ENCODE measurements around the gene ARMC9. TPM values are rescaled to one million over a fixed set of nuclear protein-coding genes. Genes with fewer than 3 reads are reported as not detected.

ARMC9 gene
- total and polyA plus RNA-seq, 2 donors (not counting 3 experiments of a cell fraction or from before 2014, with no cell fraction given), result 16.4 to 24.2 TPM

GRCh38 chr2:231222318-231223000, 24.0 kb downstream of the ARMC9 start:
- Histone ChIP-seq H3K79me2 (ENCODE audit: control insufficient read depth, insufficient read depth, low read length) (no peaks in the 10 kb centered on the region), H3K4me1 (ENCODE audit: control insufficient read depth, extremely low read depth, insufficient read depth, low read length) (no peaks in the 10 kb centered on the region), H3K4me2 (ENCODE audit: insufficient read depth, low read length) (no peak overlapping the region), H3K27me3 (ENCODE audit: control insufficient read depth in 2 of 2, insufficient read depth in 2 of 2, low read length in 2 of 2) (no peaks in the 10 kb centered on the region), H3K4me3 (replicated peaks in 1 of 3; ENCODE audit: insufficient read depth in 1 of 3, low read depth in 1 of 3, low read length in 3 of 3) (no peak overlapping the region), H4K20me1 (replicated peaks; ENCODE audit: control insufficient read depth, extremely low read depth, insufficient read depth, low read length) (no peaks in the 10 kb centered on the region), H3K9ac (replicated peaks; ENCODE audit: extremely low read depth, insufficient read depth, low read length) (no peak overlapping the region), H3K36me3 (ENCODE audit: control insufficient read depth in 2 of 2, extremely low read depth in 1 of 2, insufficient read depth in 2 of 2, low read length in 2 of 2) (peaks cover 0 to 2% of the 10 kb centered on the region in 2 experiments), H3K9me3 (replicated peaks; ENCODE audit: control insufficient read depth, insufficient read depth, low read length) (no peaks in the 10 kb centered on the region), H3K27ac (ENCODE audit: insufficient read depth, low read depth, low read length) (no peak overlapping the region), H2AFZ (ENCODE audit: low read depth, low read length) (no peak overlapping the region), H3K9me1 (replicated peaks; ENCODE audit: control insufficient read depth, extremely low read depth, insufficient read depth, low read length) (no peaks in the 10 kb centered on the region)
- dilution Hi-C loops (cut with MboI; ENCODE audit: extremely low pct_ligation_motif_present, low sequenced_read_pairs), result no loop called here
- ChIA-PET CTCF (interaction anchor here (1.6 kb wide), 1 partner anchor 119 kb away, joined by 4 read pairs; no protein-coding TSS in a partner anchor), POLR2A (no interaction called here)
- FAIRE-seq, result no peak
- TF ChIP-seq MAX (IDR thresholded peaks at IDR 0.05; ENCODE audit: insufficient read depth, insufficient read length) (no peak), POLR2A (IDR thresholded peaks at IDR 0.05; ENCODE audit: low read depth, low read length) (no peak), MYC (IDR thresholded peaks at IDR 0.05; ENCODE audit: low read depth, low read length) (no peak), GATA2 (IDR thresholded peaks at IDR 0.05; ENCODE audit: insufficient read depth, insufficient read length, low read depth, low read length) (no peak), EZH2 (IDR thresholded peaks at IDR 0.05; ENCODE audit: borderline replicate concordance, low read depth, low read length, severe bottlenecking) (no peak), JUN (IDR thresholded peaks at IDR 0.05; ENCODE audit: borderline replicate concordance, insufficient read depth, insufficient read length, low read depth) (no peak), POLR2AphosphoS5 (IDR thresholded peaks at IDR 0.05; ENCODE audit: insufficient read depth, low read depth, low read length) (no peak), FOS (IDR thresholded peaks at IDR 0.05; ENCODE audit: borderline replicate concordance, insufficient read depth, low read length) (no peak), CTCF (IDR thresholded peaks at IDR 0.05; ENCODE audit: extremely low read depth in 1 of 2, insufficient read depth in 1 of 2, low read depth in 1 of 2, low read length in 2 of 2) (no peak)
- peak; percentile 17 for DNase-seq (ENCODE audit: low read depth, low spot score)
- intact Hi-C loops (cut with micrococcal nuclease), result no loop called here
- BruUV-seq (replicated peaks), result no TSS peak

All from endothelial cell of umbilical vein (primary cell).